ENCODE results near the gene KIF1C.

KIF1C gene

DNA sequence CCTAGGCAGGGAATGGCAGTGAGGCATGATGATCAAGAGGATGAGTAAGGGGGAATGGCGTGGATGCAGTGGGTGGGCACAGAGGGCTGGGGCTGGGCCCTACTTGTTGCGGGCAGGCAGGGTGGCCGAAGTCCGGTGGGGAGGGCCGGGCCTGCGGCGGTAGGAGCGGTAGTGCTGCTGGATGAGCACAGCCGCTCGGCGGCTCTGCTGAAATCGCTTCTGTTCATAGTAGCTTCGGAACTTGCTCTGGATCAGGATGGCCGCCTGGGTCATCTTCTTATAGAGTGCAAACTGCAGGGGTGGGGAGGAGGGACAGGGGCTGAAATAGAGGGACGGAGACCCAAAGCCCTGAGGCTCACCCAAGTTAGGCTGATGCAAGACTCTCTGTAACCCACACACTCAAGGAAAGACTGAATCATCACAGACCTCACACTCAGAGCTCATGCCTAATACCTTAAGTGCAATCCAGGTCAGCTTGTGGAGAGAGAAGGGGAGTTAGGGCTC lies 28.7 kb upstream of the KIF1C start:
- DNase-seq (ENCODE audit: low read depth in 2 of 2): peak; percentile 86 to 89

DNA sequence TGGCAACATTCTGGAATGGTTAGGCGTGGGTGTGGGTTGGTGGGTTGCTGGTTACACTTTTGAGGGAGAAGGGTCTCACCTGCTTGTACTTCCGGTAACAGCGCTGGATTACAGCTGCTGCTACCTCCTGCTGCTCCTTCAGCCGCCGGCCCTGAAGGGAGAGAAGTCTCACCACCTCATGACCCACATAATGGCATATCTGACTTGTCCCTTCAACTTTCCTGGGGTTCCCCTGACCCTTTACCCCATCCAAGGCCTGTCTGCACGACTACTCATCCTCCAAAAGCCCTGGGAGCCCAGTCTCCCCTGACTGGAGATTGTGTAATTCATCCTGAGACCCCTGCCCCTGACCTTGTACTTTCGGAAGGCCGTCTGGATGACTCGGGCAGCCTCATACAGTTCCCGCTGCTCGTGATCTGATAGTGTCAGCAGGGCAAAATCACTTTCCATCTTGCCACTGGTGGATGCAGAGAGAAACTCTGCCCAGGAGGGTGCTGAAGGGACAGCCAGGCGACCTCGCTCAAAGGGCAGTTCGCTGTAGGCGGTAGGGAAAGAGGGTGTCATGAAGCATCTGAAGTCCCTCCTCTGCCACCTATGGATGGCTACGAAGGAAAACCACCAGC lies 28.1 kb upstream of the KIF1C start:
- no peak for DNase-seq (ENCODE audit: low read depth in 2 of 2)

DNA sequence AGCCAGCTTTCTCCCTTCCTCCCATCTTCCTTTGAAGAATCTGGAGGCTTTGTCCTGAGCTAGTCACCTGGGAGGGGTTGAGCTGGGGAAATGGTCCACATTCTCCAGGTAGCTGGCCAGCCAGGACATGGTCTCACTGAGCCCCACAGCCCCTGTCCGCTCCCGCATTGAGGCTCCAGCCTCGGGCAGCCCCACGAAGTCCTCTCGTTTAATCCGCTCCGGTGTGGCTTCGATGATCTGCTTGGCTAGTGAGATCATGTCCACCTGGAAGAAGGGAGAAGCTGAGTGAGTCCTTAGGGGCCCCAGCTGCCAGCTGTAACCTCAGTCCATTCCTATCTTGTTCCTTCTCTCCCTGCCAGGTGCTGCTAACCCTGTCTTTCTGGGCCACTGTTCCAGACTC lies 27.5 kb upstream of the KIF1C start:
- no peak for DNase-seq (ENCODE audit: low read depth in 2 of 2)

DNA sequence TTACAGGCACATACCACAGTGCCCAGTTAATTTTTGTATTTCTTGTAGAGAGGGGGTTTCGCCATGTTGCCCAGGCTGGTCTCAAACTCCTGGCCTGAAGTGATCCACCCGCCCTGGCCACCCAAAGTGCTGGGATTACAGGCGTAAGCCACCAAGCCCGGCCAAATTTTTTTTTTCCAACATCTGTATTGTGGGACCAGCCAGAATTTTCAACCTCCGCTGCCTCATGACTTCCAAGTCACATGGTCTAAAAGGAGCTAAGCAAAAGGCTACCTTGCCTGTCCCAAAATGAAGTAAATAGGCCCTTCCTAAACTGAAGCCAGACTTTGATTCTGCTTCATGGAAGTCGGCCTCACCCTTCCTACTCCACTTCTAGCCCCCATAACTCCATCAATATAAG lies 25.9 kb upstream of the KIF1C start:
- DNase-seq (ENCODE audit: low read depth in 2 of 2): no peak

DNA sequence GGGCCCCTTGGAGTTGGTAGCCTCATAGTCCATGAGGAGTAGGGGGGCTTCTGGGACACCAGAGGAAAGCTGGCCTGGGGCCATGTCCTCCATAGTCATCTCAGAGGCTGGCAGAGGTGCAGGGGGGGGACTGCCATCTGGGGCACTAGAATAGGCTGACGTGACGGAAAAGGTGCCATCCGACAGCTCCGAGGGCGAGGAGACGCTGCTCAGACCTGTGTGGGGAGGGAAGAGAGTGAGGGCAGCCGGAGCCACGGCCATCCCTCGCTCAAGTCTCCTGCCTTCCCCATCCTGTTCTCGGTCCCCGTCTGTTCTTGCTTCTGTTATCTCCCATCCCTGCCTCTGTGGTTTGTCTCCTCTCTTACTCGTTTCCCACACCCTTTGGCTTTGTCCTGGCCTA lies 25.4 kb upstream of the KIF1C start:
- DNase-seq (ENCODE audit: low read depth in 2 of 2): no peak

DNA sequence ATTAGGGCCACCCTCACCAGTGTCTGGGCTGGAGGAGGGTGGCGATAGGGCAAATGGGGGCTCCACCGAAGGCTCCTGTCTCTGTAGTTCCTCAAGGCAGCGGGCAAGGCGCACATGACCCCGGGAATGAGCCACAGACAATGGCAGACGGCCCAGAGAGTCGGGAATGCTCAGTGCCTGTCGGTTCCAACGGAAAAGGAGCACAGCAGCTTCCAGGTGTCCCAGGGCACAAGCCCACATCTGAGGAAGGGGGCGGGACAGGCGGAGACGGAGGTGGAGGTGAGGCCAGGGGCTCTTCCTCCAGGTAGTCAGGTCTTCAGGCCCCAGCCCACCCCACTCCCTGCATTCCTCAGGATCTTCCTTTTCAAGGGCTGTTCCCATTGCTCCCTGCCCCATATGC lies 25.0 kb upstream of the KIF1C start:
- DNase-seq (ENCODE audit: low read depth in 2 of 2): no peak

DNA sequence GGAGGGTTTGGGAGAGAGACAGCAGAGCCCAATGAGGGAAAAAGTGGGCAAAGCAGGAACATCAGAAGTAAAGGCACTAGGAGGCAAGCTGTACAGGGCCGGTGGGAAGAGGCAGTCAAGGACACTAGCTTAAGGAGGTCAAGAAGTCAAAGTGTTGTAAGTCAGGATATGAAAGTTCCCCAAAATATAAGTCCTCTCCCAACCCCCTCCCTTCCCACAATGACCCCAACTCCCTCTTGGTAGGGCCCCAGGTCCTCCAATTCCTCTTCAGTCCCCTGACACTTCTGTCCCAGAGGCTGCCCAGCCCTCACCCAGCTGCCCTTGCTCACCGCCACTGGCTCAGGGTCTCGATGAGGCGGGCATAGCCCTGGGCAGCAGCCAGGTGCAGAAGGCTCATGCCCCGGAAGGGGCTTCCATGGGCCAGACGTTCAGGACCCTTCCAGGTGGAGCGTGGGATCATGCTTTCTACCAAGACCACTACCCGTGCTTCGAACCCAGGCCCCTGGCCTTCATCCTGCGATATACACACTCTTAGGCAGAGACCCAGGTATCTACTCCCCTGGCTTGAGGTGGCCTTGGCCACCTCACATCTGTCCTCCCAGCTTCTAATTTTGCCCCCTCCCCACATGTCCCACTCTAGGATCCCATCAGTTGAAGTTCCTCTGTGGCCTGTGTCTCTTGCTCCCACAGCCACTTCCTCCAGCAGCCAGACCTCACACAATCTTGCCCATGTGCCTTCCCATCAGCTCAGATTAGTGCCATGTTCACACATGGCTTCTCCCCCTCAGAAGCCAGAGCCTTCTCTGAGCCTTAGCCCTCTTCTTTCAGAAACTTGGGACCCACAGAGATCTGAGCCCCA lies 24.3 kb upstream of the KIF1C start:
- no peak for DNase-seq (ENCODE audit: low read depth in 2 of 2)

DNA sequence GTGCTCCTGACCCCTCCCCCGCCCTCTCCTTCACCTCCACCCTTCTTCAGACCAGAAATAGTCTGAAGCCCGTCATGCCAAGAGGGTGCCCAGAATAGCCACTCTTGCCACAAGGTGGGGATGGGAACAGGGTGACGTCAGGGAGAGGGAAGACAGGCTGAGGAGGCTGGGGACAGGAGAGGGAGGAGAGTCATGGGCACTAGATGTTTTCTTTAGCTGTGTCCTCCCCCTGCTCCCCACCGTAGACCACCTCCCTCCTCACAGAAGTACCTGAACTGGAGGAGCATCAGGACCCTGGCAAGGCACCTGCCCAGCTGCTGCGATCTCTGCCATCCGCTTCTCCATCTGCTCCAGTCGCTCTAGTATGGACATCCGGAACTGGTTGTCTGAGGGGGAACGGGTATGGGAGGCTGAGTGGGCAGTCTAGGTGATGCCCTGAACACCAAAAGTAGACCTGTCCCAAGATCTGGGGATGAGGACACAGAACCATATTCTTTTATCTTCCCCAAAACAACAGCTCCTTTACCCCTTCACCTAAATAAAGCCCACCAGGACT lies 23.6 kb upstream of the KIF1C start:
- DNase-seq (ENCODE audit: low read depth in 2 of 2): no peak

DNA sequence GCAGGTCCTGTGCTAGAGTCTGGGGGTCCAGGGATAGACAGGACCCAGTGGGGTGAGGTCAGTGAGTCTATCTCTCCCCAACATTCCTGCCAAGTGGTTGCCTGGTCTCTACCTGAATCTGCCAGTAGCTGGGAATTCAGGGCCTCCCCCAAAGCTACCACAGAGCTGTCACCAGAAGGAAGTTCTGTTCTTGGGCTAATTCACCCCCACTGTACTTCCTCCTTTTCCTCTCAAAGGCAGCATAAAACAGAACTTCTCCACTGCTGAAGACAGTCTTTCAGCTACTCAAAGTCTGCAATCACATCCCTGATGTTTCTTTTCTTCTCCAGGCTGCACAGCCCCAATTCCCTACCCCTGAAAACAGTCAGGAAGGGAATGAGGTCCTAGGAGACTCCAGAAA lies 19.0 kb upstream of the KIF1C start:
- DNase-seq (ENCODE audit: low read depth in 2 of 2): no peak

DNA sequence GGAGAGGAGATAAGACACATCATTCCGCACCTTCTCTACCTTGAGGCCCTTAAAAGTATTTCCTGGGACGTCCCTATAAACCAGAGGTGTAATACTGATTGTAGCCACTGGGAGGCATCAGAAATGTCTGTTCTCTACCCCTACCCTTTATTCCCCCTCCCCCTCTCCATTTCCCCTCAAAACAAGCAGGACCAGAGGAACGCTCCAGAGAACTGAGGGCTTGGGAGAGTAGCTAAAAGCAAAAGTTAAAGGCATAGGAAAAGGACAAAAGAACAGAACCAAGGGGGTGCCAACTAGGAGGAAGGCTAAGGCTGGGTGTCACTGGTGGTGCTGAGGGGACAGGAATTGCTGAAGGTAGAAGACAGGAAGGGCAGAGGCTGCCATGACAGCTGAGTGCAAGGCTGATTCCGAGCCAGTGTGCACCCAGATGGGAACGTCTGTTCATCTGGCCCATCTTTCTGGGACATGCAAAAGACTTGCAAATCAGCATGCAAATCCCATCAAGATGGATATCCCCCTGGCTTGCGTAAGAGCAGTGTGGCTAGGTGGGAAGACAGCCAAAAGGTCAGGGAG lies 17.0 kb upstream of the KIF1C start:
- no peak for DNase-seq (ENCODE audit: low read depth in 2 of 2)

DNA sequence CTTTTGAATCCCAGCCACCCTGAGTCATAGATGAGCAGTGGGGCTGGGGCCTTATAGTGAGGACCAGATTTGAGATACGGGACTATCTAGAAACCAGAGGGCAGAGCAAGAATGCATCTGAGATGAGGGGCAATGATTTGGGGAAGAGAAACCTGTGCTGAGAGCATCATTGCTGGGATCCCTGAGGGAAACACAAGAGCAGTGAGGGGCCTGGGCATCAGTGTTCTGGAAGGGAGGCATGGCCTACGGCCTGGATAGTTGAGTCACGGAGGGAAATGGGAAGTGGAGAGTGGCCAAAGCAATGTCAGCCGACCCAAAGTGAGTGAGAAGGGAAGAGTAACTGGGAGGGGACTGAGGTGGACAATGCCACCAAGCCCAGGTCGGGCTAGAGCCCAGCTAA lies 15.4 kb upstream of the KIF1C start:
- DNase-seq (ENCODE audit: low read depth in 2 of 2): no peak

DNA sequence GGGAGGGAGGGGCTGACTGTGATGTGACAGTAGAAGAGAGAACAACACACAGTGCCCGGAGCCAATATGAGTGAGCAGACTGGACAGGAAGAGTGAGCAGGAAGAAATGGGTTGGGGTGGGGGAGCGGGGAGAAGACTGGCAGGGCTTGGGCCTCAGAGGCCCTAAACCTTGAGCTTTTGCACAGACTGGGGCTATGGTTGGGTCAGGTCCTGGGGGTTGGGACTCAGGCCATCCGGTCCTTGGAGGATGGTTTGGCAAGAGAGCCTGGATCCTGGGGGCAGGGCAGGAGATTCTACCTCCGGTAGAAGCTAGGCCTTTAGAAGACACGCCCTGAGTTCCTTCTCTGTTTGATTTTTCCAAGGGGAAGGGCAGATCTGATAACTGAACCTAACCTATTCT lies 11.3 kb upstream of the KIF1C start:
- no peak for DNase-seq (ENCODE audit: low read depth in 2 of 2)

DNA sequence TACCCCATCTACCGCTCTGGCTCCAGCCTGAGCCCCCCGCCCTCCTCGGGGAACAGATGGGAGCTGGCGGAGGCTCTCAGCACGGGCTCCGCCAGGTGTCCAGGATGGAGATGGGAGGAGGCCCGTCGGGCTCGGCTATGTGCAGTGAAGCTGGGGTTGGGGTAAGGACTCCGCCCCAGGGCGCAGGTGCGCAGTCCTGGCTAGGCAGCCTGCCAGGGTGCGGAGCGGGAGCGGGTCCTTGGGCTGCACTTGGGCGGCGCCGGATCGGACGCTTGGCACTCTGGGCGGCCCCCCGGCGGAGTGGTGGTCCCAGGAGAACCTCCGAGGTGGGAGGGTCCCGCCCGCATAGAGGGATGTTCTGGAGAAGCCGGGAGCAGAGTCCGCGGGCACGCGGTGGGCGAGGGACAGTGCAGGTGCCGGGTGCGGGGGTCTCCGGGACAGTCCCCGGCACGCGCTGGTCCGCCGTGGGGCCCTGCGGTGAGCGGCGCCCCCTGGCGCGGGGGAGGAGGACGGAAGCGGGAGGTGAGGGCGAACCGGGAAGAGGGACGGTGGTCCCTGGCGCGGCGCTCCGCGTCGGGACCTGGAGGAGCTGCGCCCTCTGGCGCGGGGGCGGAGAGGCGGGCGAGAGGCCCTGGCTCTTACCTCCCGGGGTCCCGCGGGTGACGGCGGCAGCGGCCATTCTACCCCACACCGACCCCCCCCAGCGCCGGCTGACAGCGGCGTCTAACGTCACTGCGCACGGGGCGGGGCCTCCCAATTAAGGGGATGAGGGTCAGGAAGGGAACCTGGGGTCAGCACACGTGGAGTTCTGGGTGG lies 10.6 kb upstream of the KIF1C start, which contains the start of gene CAMTA2:
TSS of gene CAMTA2 (minus strand) at position 725 of the 816 bp plus-strand sequence. CDS start 1,453 bp downstream, outside the sequence.
- DNase-seq (ENCODE audit: low read depth in 2 of 2): peak in 1 of 2 experiments; percentile 40

DNA sequence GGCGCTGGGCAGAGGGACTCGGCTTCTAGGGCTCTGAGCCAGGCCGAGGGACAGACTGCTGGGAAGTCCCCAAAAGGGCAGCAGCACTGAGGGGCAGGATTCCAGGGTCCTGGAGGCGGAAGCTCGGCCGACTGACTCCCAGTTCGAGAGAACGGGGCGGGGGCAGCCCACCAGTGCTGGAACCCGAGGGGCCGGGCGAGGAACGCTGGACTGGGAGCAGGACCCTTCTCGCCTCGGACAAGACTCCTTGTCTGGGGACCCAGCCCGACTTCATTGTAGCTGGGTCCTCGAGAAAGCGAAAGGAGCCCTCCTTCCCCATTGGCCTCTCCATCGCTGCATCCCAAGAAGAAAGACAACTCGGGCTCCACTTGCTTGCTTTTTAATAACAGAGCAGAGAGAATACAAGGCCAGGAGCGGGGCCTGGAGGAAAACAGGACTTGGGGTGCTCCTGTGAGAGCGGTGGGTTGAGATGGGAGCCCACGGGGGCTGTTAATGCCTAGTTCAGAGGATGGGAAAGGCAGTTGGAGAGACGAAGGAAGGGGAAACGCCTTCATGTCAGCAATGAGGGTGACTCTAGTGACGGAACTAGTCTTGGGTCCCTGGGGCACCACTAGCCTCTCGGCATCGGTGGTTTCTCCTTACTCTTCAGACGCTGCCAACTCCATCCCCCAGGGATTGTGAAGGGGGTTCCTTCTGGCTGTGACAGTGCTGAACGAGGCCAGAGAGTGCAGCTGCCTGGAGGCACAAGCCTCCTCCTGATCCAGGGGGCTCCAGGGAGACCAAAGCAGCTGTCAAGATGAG lies 9.8 kb upstream of the KIF1C start:
- DNase-seq (ENCODE audit: low read depth in 2 of 2): no peak

DNA sequence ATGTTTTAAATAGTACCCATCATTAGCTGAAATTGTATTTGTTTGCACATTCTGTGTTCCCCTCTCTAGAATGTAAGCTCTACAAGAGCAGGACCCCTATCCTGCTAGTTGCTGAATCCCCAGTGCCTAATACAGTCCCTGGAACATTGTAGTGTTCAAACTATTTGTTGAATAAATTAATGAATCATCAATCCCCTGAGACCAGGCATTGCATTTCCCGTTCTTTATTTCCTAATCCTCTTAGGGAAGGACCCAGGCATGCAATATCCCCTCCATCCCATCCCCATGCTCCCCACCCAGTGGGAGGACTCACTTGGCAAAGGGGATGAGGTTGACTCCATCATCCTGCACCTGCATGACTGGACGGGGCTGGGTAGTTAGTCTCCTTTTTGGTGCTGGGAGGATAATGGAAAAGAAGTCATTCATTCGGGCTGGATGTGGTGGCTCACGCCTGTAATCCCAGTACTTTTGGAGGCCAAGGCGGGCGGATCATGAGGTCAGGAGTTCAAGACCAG lies 3.6 kb upstream of the KIF1C start:
- DNase-seq (ENCODE audit: low read depth in 2 of 2): no peak

DNA sequence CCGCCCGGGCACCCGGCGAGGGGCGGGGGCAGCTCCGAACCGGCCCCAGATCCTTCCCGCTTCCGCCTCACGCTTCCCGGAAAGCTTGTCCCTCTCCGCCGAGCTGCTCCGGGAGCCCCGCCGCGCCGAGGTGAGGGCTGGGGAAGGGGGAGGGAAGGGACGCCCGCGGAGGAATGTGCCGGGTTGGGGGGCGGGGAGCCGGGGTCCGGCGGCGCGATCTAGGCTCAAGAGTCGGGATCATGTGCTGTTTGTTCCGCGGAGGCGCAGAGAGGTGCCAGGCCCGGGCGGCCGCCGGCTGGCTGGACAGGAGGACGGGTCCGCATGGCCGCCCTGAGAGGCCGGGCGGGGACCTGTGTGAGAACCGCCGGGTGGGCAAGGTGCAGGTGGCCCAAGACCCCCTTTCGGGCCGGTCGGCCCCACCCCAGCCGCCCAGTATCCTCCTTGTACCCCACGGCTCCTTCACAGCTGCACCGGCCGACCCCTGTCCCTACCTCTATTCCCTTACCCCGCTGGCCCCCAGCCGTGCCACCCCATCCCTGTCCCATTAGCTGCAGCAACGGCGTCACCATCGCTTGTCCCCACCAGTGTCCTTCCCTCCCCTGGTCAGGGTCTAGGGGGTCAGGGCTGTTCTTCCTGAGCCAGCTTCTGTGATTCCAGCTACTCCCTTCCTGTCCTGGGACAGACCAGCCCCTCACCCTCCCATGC lies 429 bp downstream of the KIF1C start:
- no peak for DNase-seq (ENCODE audit: low read depth in 2 of 2)

DNA sequence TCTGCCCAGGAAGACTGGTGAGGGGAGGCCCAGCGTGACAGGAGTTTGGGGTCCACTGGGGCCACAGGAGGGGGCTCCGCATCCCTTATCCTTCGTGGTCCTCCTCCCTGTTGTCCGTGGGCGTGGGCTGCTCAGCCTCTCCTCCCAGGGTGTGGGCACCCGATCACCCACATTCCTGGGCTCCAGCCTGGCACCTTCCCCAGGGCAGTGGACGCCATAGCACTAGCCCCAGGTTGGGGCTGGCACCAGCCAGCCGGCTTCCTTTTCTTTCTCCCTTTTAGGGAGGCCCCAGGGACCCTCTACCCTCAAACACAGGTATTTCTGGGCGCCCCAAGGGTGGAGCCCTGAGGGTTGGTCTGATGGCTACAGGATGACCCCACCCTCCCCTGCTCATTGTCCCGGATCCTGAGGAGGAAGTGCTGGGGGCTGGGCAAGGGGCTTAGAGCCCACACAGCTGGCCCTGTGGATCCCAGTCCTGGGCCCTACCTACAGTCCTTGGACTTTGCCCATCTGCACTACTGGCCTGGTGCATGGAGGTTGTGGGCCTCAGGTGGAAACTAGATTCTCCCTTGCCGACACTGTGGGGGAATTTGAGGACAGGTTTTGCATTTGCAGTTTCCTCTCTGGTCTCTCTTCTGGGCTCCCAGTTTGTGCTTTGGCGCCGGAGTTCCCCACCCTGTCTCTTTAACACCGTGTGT lies 1.1 kb downstream of the KIF1C start:
- DNase-seq (ENCODE audit: low read depth in 2 of 2): no peak

DNA sequence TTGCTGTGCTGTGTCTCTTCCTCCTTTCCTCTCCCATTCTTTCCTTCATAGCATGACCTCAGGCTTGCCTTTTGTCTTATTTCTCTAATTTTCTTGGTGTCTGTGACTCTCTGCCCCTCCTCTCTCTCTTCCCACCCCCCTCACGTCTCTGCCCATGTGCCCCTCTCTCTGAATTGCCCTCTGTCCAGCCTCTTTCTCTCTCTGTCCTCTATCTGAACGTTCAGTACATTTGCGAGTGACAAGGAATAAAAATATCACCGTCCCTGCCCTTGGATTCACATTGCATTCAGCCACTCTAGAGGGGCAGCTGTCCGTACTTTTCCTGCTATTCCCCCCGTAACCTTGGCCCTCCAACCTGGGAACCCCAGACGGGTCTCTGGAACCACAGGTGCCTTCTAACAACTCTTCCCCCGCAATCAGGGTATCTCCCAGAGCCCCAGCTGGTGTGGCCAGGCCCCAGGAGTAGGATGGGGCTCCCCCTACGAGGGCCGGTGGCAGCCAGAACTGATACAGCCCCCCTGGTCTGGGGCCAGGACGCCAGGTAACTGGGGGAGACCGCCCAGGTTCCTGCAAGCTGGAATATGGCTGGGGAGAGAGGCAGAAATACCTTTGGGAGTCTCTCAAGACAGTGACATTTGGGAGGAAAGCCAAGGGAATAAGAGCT lies 1.8 kb downstream of the KIF1C start:
- no peak for DNase-seq (ENCODE audit: low read depth in 2 of 2)

DNA sequence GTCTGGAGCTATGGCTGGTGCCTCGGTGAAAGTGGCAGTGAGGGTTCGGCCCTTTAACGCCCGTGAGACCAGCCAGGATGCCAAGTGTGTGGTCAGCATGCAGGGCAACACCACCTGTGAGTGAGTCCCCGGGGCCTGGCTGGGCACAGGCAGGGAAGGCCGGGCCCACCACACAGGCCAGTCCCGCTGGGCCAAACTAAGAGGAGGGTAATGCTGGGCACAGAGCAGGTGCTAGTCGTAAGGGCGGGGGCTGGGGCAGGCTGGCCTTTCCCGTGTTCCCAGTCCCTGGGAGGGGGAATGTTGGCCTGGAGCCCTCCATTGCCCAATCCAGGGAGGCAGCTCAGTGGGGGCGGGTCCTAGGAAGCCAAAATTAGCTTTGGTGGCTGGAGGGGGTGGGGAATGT lies 2.5 kb downstream of the KIF1C start:
- no peak for DNase-seq (ENCODE audit: low read depth in 2 of 2)

Measured in fibroblast of skin of left quadriceps (primary cell).